ENCODE data around the gene TACR2.

DNA sequence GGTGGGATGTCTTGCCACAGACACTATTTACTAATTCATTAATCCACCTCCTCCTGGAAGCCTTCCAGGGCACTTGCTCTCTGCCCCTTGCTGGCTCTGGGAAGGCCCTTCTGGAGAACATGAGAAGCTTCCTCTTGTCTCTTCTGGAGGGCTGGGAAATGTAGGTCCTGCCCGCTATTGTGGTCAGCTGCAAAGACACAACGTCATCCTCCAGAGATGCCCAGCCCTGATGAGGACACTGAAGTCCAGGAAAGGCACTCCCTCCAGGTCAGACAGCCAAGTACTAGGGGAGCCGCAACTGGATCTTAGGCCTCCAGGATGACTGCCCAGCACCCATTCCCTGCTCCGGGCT is 9.6 kb upstream of the TACR2 start:
- TF ChIP-seq, protein P1, sequence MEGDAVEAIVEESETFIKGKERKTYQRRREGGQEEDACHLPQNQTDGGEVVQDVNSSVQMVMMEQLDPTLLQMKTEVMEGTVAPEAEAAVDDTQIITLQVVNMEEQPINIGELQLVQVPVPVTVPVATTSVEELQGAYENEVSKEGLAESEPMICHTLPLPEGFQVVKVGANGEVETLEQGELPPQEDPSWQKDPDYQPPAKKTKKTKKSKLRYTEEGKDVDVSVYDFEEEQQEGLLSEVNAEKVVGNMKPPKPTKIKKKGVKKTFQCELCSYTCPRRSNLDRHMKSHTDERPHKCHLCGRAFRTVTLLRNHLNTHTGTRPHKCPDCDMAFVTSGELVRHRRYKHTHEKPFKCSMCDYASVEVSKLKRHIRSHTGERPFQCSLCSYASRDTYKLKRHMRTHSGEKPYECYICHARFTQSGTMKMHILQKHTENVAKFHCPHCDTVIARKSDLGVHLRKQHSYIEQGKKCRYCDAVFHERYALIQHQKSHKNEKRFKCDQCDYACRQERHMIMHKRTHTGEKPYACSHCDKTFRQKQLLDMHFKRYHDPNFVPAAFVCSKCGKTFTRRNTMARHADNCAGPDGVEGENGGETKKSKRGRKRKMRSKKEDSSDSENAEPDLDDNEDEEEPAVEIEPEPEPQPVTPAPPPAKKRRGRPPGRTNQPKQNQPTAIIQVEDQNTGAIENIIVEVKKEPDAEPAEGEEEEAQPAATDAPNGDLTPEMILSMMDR (IDR thresholded peaks at IDR 0.05) = no peak
- no peak for TF ChIP-seq POLR2A (IDR thresholded peaks at IDR 0.05)

Data from testis (tissue), 2 donors.